Globus pallidus (tissue), 1 donor: Measurements from ENCODE around the gene FBRSL1.
"Not testable (repeated sequence)": the region's sequence is repeated elsewhere in the genome, so short reads cannot be mapped to it uniquely, and the experiment has no call there.

Source experiments
- DNase-seq: peaks from one replicate; pipeline ENCODE4 v3.0.0-alpha.2; 2015; ENCODE audit warnings: low spot score

FBRSL1 gene

DNA sequence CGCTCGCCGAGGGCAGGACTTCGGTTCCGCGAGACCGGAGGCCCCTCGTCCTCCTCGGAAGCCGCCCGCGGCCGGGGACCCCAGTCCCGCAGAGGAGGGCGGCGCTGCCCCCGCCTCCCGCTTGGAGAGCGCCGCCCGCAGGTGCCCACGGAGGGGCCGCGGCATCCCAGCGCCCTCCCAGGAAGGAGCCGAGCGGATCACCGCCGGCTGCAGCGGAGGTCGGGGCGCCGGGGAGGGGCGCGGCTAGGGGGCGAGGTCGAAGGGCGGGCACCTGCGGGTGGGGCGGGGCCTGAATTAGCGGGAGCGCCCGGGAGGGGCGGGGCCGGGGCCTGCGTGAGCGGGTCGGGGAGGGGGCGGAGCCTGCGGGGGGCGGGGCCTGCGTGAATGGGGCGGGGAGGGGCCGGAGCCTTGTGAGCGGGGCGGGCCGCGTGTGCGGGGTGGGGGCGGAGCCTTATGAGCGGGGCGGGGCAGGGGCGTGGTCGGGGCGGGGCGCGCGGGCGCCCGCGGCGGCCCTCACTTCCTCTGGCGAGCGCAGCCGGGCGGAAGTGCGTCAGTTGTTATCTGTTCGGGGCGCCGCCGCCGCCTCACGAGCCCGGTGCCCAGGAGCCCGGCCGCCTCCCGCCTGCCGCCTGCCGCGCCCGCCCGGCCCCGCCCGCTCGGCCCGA is at the start of gene FBRSL1:
FBRSL1 (plus strand) TSS at position 550 of the 665 bp plus-strand sequence.
- peak; percentile 88 for DNase-seq

DNA sequence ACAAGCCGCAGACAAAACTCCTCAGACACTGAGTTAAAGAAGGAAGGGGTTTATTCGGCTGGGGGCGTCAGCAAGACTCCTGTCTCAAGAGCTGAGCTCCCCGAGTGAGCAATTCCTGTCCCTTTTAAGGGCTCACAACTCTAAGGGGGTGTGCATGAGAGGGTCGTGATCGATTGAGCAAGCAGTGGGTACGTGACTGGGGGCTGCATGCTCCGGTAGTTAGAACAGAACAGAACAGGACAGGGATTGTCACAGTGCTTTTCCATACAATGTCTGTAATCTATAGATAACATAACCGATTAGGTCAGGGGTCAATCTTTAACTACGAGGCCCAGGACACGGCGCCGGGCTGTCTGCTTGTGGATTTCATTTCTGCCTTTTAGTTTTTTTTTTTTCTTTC is 49.5 kb upstream of the FBRSL1 start:
- DNase-seq, result not testable (repeated sequence)

DNA sequence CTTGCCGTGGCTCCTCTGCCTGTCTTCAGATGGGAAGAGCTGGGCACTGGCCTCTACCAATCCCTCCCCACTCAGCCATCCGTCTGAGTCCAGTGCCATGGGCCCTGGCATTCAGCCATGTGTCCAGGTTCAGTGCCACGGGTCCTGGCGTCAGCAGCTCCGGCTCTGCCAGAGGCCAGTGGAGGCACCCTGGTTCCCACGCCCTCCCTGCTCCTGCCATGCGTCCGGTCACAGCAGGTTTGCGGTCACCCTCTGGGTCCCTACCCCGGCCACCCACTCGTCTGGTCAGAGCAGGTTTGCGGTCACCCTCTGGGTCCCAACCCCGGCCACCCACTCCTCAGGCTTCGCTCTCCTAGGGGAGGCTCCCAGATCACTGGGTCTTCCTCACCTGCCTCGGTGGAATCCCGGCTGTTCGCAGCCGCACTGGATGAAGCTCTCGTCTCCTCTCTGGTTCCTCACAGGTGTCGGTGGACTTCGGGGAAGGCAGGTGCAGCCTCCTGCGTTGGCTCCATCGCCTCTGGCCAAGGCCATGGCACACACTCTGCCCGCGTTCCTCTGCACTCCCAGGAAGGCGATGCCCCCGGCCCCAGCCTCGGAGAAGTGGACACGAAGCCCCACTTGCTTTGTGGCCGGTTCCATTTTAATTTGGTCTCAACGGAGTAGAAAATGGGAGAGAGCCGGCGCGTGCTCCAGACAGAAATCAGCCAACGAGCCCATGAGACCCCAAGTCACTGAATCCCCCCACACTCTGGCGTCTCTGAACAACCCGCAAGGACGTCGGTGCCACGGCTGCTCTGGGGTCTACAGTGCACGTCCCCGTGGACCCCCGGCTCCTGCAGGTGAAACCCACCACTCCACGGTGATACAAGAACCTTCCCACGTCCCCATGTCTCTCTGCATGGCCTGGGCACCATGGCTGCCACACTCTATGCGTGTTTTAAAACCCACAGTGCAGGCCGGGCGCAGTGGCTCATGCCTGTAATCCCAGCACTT is 47.8 kb upstream of the FBRSL1 start:
- no peak for DNase-seq

DNA sequence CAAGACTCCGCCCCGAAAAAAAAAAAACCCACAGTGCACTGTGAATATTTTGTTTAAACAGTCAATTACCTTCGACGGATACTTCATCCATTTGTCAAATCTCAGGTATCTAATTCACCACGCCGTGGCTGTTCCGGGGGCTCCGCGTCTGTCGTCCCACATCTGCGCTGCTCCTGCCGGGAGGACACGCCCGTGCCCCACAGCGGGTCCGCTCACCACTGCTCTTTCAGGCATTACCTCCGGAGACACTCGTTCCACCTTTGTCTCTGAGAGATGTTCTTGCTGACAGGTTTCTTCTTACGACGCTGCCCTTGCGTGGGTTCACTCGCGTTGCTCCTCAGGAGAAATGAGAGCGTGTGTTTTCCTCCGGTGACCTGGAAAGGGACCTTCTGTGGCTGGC is 46.9 kb upstream of the FBRSL1 start:
- no peak for DNase-seq

DNA sequence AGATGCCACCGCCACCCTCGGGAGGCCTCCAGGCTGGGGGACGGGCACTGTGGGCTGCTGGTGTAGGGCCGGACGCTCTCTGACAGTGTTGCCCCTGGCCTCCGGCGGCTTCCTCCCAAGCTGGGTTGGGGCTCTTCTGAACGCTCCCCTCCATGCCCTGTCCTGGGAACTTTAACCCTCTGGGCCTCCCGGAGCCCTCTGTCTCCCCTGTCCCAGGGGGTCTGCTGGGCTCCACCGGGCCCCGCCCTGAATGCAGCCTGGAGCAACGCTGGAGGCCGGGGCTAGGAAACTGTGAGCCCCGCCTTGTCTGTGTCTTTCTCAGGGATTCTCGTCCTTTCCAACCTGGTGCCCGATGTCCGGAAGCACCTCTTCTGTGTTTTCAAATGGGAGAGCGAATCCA is 45.7 kb upstream of the FBRSL1 start:
- DNase-seq, result no peak

DNA sequence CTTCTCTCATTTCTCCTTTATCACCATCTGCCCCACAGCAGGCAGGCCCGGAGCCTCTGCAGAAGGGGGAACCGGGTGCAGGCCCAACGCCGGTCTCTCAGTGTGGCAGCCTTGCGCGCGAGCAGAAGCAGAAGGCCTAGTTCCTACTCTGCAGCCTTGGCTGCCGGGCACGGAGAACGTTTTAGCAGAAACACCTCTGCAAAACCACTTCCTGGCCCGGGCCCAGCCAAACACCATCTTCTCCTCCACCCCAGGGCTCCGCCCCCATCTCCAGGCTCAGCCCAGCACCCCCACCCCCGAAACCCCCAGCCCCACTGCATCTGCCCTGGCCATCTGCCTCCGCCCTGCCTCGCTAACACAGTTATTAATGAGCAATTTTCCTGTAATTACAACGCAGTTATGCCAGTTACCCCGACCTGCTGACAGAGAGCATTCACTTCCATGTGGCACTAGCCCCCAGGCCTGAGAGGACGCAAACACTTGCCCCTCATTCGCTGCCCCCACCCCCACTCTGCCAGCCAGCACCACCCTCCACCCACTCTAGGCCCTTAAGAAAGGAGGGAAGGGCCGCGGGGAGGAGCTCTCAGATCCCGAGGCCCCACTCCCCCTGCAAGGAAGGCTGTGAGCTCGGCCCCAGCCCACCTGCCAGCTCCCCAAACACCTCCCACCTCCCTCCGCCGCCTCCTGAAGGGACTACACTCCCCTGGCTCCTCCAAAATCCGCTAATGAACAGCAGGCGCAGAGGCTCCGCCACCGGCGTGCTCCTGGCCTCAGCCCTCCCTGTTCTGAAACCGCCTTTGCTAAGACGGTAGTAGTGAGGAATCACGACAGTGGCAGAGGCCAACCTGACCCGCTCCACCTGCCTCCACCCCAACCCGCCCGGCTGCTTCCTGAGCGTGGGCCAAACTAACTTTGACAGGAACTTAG is 44.7 kb upstream of the FBRSL1 start:
- DNase-seq, result no peak

DNA sequence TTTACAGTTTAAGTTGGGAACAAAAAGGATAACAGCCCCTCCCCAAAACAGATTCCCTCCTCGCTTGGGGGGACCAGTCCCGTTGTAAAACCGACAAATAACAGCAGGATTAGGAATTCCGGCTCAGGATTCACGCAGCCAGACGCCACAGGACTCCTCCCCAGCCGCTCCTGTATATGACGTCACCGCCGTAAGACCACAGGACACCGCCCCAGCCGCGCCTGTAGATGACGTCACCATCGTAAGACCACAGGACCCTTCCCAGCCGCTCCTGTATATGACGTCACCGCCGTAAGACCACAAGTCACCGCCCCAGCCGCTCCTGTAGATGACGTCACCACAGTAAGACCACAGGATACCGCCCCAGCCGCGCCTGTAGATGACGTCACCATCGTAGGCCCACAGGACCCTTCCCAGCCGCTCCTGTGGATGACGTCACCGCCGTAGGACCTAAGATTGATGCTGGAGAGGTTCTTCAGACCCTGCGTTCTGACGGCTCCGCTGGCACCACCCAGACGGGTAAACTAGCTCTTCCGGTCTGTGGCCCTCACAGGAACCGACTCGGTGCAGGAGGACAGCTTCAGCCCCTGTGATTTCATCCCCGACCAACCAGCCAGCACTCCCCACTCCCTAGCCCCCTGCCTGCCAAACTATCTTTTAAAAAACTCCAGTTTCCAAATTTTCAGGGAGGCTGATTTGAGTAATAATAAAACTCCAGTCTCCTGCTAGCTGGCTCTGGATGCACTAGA is 43.9 kb upstream of the FBRSL1 start:
- DNase-seq, result no peak

DNA sequence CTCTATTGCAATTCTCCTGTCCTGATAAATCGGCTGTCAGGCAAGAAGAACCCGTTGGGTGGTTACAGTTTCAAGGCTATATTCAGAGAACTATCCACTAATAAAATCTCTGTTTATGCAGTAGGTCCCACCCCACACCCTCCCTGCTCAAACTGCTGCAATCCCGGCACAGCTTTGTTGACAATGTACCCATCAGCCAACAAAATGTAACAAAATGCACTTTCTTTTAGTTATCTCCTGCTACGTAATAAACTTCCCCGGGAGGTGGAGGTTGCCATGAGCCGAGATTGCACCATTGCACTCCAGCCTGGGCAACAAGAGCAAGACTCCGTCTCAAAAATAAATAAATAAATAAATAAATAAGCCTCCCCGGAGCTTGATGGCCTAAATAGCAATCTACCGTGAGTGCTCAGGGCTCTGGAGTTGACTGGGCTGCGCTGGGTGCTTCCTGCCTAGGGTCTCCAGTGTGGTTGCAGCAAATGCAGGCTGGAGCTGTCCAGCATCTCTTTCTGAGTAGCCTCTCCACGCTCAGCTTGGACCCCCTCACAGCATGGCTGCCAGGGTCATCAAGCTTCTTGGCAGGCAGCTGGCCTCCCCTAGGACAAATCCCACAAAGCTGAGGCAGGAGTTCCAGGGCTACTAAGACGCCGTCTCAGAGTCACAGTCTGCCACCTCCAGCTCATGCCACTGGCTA is 43.2 kb upstream of the FBRSL1 start:
- no peak for DNase-seq

DNA sequence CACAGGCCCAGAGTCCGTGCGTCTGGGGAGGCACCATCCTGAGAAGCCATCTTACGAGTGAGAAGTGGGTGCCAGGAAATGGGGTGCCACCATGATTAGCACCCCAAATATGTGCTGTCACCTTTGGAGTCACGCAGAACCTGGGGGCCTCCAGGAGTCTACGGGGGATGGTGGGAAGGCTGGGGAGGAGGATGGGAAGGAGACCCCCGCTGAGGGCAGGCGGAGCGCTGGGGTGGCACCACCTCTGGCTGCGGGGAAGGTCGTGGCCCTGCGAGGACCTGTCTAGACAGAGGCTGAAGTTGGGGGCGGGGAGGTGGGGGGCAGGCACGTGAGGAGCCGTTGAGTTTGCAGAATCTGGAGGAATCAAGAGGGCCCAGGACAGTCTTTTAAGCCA is 42.6 kb upstream of the FBRSL1 start:
- no peak for DNase-seq

DNA sequence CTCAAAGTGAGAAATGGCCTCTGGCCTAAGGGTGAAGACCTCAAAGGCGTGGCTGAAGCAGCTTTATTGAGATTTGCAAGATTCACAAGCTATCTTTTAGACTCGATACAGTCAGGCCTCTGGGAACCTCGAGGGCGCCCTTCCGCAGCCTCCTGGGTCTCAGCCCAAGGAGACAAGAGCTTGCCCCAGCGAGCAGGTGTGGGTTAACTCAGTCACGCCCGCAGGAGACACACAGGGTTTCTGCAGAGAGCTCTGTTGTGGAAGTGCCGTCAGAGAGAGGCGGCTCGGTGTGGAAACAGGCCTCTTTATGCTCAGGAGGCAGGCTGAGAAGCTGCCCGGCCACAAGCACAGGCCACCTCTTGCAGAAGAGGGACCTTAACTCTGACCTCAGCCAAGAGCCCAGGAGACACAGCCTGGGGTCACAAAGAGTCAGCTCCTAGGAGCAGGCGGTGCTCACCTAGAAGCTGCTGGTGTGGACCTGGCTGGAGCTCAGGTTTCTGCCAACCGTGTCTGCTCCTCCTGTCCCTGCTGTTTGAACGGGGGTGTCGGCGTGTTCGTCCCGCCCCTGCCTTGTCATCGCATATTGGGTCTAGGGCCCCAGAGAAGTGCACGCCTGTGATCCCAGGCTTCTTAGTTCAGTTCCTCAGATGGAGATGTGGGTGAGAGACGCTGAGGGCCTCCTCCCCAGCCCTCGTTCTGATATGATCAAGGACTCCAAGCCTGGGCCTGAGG is 42.1 kb upstream of the FBRSL1 start:
- no peak for DNase-seq

DNA sequence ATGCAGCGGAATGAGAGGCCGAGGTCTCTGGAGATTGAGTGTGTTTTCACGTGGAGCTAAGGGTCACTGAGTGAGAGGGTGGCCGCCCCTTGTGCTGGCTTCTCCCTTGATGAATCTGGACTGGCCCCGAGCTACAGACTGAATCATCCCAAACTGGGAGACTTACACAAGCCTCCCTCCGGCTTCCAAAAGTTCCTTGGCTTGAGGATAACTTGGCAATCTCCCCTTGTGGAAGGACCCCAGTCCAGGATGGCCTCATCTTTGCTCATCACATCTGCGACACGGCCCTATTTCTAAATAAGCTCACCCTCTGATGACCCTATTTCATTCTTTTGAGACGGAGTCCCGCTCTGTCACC is 41.5 kb upstream of the FBRSL1 start:
- no peak for DNase-seq

DNA sequence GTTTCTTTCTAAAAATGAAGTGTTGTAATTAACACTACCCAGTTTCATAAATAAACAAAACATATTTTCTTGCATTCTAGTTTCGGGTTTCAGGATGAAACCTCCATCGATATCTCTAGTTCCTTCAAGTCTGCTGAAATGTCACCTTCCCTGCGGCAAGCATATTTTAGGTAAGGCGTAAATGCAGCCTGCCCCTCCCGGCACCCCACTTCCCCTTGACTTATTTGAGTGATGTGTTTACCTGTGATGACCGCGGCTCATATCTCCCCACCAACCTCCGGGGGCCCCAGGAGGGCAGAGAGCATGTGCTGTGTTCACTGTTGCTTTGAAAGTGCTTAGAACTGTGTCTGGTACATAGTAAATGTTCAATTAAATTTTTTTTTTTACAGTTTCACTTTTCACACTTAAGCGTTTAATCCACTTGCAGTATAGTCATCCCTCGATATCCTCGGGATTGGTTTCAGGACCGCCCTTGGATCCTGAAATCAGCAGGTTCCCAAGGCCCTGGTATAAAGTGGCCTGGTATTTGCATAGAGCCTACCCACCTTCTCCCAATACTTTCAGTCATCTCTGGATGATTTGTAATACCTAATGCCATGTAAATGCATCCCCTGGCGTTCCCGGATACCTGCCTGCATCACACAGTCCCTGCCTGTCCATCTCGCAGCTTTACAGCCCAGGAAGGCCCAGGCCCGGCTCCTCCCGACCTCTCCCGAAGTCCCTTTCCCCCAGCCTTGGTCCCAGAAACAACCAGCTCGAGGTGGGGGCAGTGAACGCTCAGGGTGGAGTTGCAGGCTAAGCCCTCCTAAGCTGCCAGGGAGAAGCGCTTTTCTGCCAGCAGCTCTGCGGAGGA is 40.2 kb upstream of the FBRSL1 start:
- no peak for DNase-seq

DNA sequence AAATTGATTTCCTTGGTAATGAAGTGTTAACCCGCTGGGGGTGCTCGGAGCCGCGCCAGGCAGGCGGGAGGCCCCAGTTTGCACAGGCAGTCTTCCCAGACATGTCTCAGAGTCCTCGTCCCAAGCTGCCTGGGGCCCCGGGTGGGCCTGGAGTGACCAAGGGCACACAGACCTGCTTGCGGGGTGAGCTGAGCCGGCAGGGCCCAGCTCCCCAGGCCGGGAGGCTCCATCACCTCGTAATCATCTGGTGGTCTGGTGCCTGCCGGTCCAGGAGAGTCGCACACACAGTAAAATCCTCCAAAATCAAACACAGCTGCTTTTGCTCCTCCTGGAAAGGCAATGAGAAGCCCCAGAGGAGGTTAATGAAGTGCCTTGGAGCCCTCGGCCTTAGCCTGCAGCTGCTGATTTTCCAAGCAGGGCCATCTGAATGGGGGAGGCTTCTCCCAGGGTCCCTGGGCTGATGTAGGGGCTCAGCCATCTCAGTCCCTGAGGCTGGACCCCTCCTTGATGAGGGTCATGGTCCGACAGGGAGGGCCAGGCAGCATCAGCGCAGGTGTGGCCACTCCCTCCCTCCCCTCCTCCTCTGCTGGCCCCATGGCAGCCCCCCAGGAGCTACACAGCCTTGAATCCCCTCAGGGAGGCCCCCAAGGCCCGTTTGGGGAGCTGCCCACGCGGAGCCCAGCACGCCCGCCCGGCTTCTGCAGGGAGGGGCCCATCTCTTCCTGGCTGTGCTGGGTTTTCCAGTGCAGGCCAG is 39.4 kb upstream of the FBRSL1 start:
- DNase-seq, result no peak

DNA sequence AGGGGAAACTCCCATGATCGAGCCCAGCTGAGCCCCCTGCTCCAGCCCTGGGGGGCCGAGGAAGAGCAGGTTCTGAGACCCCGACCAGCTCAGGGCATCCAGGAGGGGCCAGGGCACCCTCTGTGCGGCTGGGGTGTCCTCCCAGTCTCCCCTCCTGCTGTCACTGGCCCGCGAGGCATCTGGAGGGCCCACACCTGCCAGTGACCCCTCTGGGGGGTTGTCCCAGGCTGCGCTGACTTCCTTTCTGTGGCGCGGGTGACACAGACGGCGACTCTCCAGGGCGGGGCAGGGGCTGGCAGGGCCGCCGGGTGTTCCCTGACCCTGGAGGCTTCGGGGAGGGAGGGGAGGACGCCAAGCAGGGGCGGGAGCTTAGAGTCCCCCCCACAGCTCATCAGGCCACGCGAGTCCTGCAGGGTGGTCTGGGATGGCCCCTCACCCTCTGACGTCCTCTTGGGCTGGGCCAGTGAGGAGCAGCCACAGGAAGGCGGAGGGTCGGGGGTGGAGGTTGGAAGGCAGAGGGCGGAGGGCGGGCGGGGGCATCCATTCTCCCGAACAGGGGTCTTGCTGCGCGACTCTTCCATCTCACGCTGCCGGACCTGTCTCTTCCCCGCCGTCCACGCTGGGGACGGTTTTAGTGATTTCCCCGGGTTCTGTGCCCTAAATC is 38.6 kb upstream of the FBRSL1 start:
- no peak for DNase-seq

DNA sequence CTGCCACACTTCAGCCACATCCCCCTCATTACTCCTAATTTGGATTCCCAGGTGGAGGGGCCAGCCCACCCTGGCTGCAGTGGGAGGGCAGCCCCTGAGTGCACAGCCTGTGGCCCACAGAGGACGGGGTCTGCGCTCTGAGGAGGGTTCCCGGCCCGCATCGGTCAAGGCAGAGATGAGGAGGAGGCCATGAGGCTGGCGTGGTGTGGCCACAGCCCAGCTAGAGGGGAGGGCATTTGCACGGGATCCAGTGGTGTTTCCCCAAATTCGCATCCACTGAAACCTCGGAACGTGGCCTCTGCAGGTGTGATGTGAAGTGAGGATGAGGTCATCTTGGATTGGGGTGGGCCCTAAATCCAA is 38.1 kb upstream of the FBRSL1 start:
- DNase-seq, result no peak

DNA sequence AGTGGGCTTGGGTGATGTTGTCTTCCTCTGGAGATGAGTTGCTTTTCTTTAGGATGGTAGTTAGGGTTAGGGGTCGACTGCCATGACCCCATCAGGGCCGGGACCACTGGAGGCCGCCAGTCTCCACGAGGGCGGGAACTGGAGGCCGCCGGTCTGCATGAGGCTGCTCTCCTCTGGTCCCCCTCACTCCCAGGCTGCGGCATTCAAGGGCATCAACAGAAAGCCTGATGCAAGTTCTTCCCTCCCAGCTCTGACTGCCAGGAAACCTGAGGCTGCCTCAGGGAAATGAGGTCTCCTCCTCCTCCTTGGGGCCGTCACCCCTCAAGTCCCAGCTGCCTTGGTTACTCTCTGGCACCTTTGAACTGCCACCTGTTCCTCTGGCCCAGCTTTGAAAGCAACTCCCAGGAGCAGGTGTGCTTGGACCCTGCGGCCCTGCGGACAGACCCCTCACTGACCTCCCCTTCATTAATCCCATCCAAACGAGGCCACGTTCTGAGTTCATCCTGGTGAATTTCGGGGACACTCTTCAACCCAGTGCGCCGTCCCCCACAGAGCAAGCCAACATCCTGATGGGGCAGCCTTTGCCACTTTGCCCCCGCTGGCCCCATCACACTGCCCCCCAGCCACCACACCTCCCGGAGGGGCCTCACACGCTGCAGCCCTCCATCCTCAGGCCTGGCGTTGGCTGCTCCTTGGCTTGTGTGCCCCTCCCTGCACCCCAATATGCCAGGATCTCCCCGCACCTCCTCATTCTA is 37.2 kb upstream of the FBRSL1 start:
- DNase-seq, result no peak
